GM23248 (cell line): ENCODE results near the gene PLA2G2F.

ENCODE experiments used
- EZH2 ChIP-seq: fragments of 200-600 bp; sonication (generic); IDR thresholded peaks from 2 replicates; pipeline ENCODE4 v1.6.1; 2018; ENCODE audit warnings: antibody characterized with exemption, mild to moderate bottlenecking; ENCODE audit not compliant: insufficient read depth, poor library complexity, severe bottlenecking
- EZH2phosphoT487 ChIP-seq: fragments of 200-600 bp; sonication (generic); IDR thresholded peaks from 2 replicates; pipeline ENCODE4 v1.6.1; 2018; ENCODE audit warnings: antibody characterized with exemption, moderate library complexity, mild to moderate bottlenecking, low read depth; ENCODE audit not compliant: insufficient read depth

- no peak for TF ChIP-seq EZH2
- TF ChIP-seq EZH2phosphoT487 = no peak
Observed at GRCh38 chr1:20184997-20185833, 46.1 kb downstream of the PLA2G2F start.
